ENCODE measurements around the gene TDP2.

DNA sequence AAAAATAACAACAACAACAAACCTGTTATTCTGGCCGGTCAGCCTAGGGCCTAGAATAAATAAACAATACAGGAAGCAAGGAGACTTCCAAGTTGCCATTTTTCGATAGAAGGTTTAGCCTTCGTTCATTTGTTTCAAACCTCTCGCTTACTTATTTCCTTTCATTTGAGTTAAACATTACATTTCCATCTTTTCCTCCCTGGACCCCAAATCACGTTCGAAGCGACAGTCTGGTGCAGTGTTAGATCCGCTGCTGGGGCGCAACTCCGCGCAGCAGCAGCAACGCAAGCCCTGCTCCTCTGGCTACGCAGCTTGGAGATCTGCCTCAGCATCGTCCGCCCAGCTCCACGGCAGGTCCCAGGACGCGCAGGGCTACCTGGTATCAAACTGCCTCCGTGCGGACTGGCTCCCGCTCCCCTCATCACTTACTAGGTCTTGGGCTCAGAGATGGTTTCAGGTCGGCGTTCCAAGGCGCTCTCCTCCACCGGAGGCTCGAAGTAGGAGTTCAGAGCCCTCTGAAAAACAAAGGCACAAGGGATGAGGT is 530 bp downstream of the TDP2 start:
- no peak for TF ChIP-seq EZH2 (IDR thresholded peaks at IDR 0.05; ENCODE audit: borderline replicate concordance, insufficient read depth, low read depth, low read length, poor library complexity, severe bottlenecking)
- TF ChIP-seq, protein P1, sequence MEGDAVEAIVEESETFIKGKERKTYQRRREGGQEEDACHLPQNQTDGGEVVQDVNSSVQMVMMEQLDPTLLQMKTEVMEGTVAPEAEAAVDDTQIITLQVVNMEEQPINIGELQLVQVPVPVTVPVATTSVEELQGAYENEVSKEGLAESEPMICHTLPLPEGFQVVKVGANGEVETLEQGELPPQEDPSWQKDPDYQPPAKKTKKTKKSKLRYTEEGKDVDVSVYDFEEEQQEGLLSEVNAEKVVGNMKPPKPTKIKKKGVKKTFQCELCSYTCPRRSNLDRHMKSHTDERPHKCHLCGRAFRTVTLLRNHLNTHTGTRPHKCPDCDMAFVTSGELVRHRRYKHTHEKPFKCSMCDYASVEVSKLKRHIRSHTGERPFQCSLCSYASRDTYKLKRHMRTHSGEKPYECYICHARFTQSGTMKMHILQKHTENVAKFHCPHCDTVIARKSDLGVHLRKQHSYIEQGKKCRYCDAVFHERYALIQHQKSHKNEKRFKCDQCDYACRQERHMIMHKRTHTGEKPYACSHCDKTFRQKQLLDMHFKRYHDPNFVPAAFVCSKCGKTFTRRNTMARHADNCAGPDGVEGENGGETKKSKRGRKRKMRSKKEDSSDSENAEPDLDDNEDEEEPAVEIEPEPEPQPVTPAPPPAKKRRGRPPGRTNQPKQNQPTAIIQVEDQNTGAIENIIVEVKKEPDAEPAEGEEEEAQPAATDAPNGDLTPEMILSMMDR (IDR thresholded peaks at IDR 0.05), result no peak

All from B cell (primary cell).